ENCODE results near the gene CCDC186.

The CCDC186 gene

GRCh38 chr10:114071178-114071577 lies 102.8 kb downstream of the CCDC186 start:
- DNase-seq (ENCODE audit: low read depth in 2 of 2, low spot score in 1 of 2) = no peak

Measured in stimulated activated CD8-positive, alpha-beta memory T cell treated with anti-CD3 and anti-CD28 coated beads, Interleukin-4, amount 100 ng/mL, for 4 hours (primary cell).